NT2/D1 (cell line): Measurements from ENCODE around the gene SPOCK2.

Experiments used
- DNase-seq: peaks from one replicate; pipeline ENCODE4 v3.0.0-alpha.2; 2011; ENCODE audit warnings: low read depth, low spot score
- H3K27me3 ChIP-seq: 2 replicates; pipeline ENCODE4 v1.6.0; 2011; ENCODE audit warnings: mild to moderate bottlenecking; ENCODE audit not compliant: insufficient read length, insufficient read depth
- H3K36me3 ChIP-seq: 2 replicates; pipeline ENCODE4 v1.6.1; 2011; ENCODE audit warnings: mild to moderate bottlenecking, low read length, mixed read lengths; ENCODE audit not compliant: insufficient read depth, insufficient read length
- H3K4me1 ChIP-seq: 2 replicates; pipeline ENCODE4 v1.5.1; 2011; ENCODE audit not compliant: insufficient read depth, insufficient read length
- H3K4me3 ChIP-seq: 2 replicates; pipeline ENCODE4 v1.5.1; 2011; ENCODE audit warnings: low read depth; ENCODE audit not compliant: insufficient read length
- H3K9ac ChIP-seq: 2 replicates; pipeline ENCODE4 v1.6.0; 2011; ENCODE audit warnings: low read depth; ENCODE audit not compliant: insufficient read length
- H3K9me3 ChIP-seq: 2 replicates; pipeline ENCODE4 v1.5.1; 2011; ENCODE audit warnings: mild to moderate bottlenecking, low read length; ENCODE audit not compliant: insufficient read depth
- SUZ12 ChIP-seq: IDR thresholded peaks from 2 replicates; pipeline ENCODE4 v1.6.1; 2011; ENCODE audit not compliant: insufficient read length, insufficient read depth; ENCODE audit errors: extremely low read depth
- YY1 ChIP-seq: IDR thresholded peaks from 2 replicates; pipeline ENCODE4 v1.6.1; 2011; ENCODE audit not compliant: insufficient read length, insufficient read depth
- ZNF274 ChIP-seq: IDR thresholded peaks from 2 replicates; pipeline ENCODE4 v1.6.1; 2011; ENCODE audit warnings: mild to moderate bottlenecking, low read depth, low read length

Gene SPOCK2

GRCh38 chr10:72092987-72093386 lies 4.6 kb upstream of the SPOCK2 start:
- Histone ChIP-seq H3K4me3 (no peak overlapping the region), H3K4me1 (peaks cover 4% of the 10 kb centered on the region), H3K9ac (no peak overlapping the region), H3K27me3 (peaks cover 23% of the 10 kb centered on the region), H3K36me3 (no peaks in the 10 kb centered on the region), H3K9me3 (no peaks in the 10 kb centered on the region)
- TF ChIP-seq ZNF274 (no peak), SUZ12 (no peak), YY1 (no peak)
- DNase-seq = no peak

GRCh38 chr10:72092171-72092924 lies 4.0 kb upstream of the SPOCK2 start:
- H3K36me3 ChIP-seq = no peaks in the 10 kb centered on the region
- peaks cover 4% of the 10 kb centered on the region for H3K4me1 ChIP-seq
- no peak for DNase-seq
- TF ChIP-seq SUZ12 (no peak), ZNF274 (no peak), YY1 (no peak)
- H3K4me3 ChIP-seq = no peak overlapping the region
- no peaks in the 10 kb centered on the region for H3K9me3 ChIP-seq
- peaks cover 29% of the 10 kb centered on the region for H3K27me3 ChIP-seq
- H3K9ac ChIP-seq = no peak overlapping the region

GRCh38 chr10:72090326-72090725 lies 2.0 kb upstream of the SPOCK2 start:
- Histone ChIP-seq H3K4me1 (no peaks in the 10 kb centered on the region), H3K9me3 (no peaks in the 10 kb centered on the region), H3K9ac (no peak overlapping the region), H3K36me3 (no peaks in the 10 kb centered on the region), H3K4me3 (no peak overlapping the region), H3K27me3 (peaks cover 49% of the 10 kb centered on the region)
- no peak for DNase-seq
- no peak for TF ChIP-seq YY1
- no peak for TF ChIP-seq ZNF274
- no peak for TF ChIP-seq SUZ12

- Histone ChIP-seq H3K9me3 (no peaks in the 10 kb centered on the region), H3K4me3 (no peak overlapping the region), H3K27me3 (peaks cover 56% of the 10 kb centered on the region), H3K4me1 (no peaks in the 10 kb centered on the region), H3K36me3 (no peaks in the 10 kb centered on the region), H3K9ac (no peak overlapping the region)
- DNase-seq = no peak
- TF ChIP-seq SUZ12 = no peak
- TF ChIP-seq ZNF274 = no peak
- no peak for TF ChIP-seq YY1
These were observed 1.3 kb upstream of the SPOCK2 start for GRCh38 chr10:72089618-72090017.

- Histone ChIP-seq H3K9me3 (no peaks in the 10 kb centered on the region), H3K4me1 (no peaks in the 10 kb centered on the region), H3K36me3 (no peaks in the 10 kb centered on the region), H3K4me3 (no peak overlapping the region), H3K9ac (peak overlapping the region; percentile 26), H3K27me3 (peaks cover 62% of the 10 kb centered on the region)
- no peak for DNase-seq
- TF ChIP-seq SUZ12 (no peak), YY1 (no peak), ZNF274 (no peak)
These were observed 681 bp upstream of the SPOCK2 start for GRCh38 chr10:72088889-72089575.

- Histone ChIP-seq H3K4me3 (peak overlapping the region; percentile 34), H3K9ac (peak overlapping the region; percentile 64), H3K27me3 (peaks cover 67% of the 10 kb centered on the region), H3K4me1 (no peaks in the 10 kb centered on the region), H3K36me3 (no peaks in the 10 kb centered on the region), H3K9me3 (no peaks in the 10 kb centered on the region)
- no peak for TF ChIP-seq YY1
- no peak for TF ChIP-seq ZNF274
- TF ChIP-seq SUZ12 = peak; percentile 31
- DNase-seq = no peak
These were observed 871 bp downstream of the SPOCK2 start for GRCh38 chr10:72087392-72087968.

- H3K36me3 ChIP-seq = no peaks in the 10 kb centered on the region
- peaks cover 67% of the 10 kb centered on the region for H3K27me3 ChIP-seq
- peak overlapping the region; percentile 18 for H3K4me3 ChIP-seq
- TF ChIP-seq ZNF274 = no peak
- no peak for TF ChIP-seq YY1
- no peak for TF ChIP-seq SUZ12
- no peaks in the 10 kb centered on the region for H3K4me1 ChIP-seq
- no peaks in the 10 kb centered on the region for H3K9me3 ChIP-seq
- no peak for DNase-seq
- no peak overlapping the region for H3K9ac ChIP-seq
These were observed 1.6 kb downstream of the SPOCK2 start for GRCh38 chr10:72086466-72087391.
